ENCODE data around the gene VAPB.

The VAPB gene

GRCh38 chr20:58438970-58439808 is 50.2 kb downstream of the VAPB start:
- no peak for DNase-seq

- DNase-seq, result no peak
These were observed 51.2 kb downstream of the VAPB start for GRCh38 chr20:58440021-58440767.

- no peak for DNase-seq
These were observed 52.7 kb downstream of the VAPB start for GRCh38 chr20:58441723-58442122.

GRCh38 chr20:58444746-58445255 is 55.8 kb downstream of the VAPB start:
- DNase-seq, result no peak

- no peak for DNase-seq
These were observed 57.4 kb downstream of the VAPB start for GRCh38 chr20:58446264-58446959.

GRCh38 chr20:58446960-58447265 is 57.9 kb downstream of the VAPB start:
- DNase-seq, result no peak

- peak; percentile 52 for DNase-seq
These were observed 58.7 kb downstream of the VAPB start for GRCh38 chr20:58447511-58448391.

GRCh38 chr20:58448958-58449357 is 59.9 kb downstream of the VAPB start:
- no peak for DNase-seq

GRCh38 chr20:58449681-58450221 is 60.7 kb downstream of the VAPB start:
- DNase-seq, result no peak

GRCh38 chr20:58450254-58450653 is 61.2 kb downstream of the VAPB start:
- DNase-seq, result peak; percentile 6

GRCh38 chr20:58452667-58453255 is 63.7 kb downstream of the VAPB start:
- DNase-seq, result no peak

GRCh38 chr20:58453391-58453790 is 64.4 kb downstream of the VAPB start:
- DNase-seq, result no peak

GRCh38 chr20:58454460-58454859 is 65.4 kb downstream of the VAPB start:
- no peak for DNase-seq

GRCh38 chr20:58457083-58457695 is 68.2 kb downstream of the VAPB start:
- no peak for DNase-seq

- no peak for DNase-seq
These were observed 69.5 kb downstream of the VAPB start for GRCh38 chr20:58458342-58459057.

- no peak for DNase-seq
These were observed 70.2 kb downstream of the VAPB start for GRCh38 chr20:58459058-58459750.

GRCh38 chr20:58461104-58461503 is 72.1 kb downstream of the VAPB start:
- no peak for DNase-seq

GRCh38 chr20:58461899-58462298 is 72.9 kb downstream of the VAPB start:
- no peak for DNase-seq

- DNase-seq, result no peak
These were observed 74.2 kb downstream of the VAPB start for GRCh38 chr20:58463256-58463655.

GRCh38 chr20:58464838-58465237 is 75.8 kb downstream of the VAPB start:
- DNase-seq, result no peak

Data from suppressor macrophage treated with lipopolysaccharide for 4 hours (primary cell).